CD4-positive, alpha-beta memory T cell (primary cell): ENCODE measurements around the gene ANKRD6. TPM values are rescaled to one million over a fixed set of nuclear protein-coding genes. Genes with fewer than 3 reads are reported as not detected.

ENCODE experiments used
- CTCF ChIA-PET: fragments of 350-600 bp; sonication (Branson Sonifier 250); formaldehyde crosslinking; loops from one replicate; lab custom pipeline; 2021; ENCODE audit warnings: inconsistent platforms; ENCODE audit not compliant: partially characterized antibody; lab: Charles Lee
- POLR2A ChIA-PET: fragments of 350-600 bp; sonication (Branson Sonifier 250); formaldehyde crosslinking; loops from one replicate; lab custom pipeline; 2021; ENCODE audit not compliant: partially characterized antibody; lab: Charles Lee
- DNase-seq, 5 donors: peaks; one replicate each; pipeline versions ENCODE4 v3.0.0 to v3.0.0-alpha.2; 2020 to 2022; ENCODE audit warnings: mixed read lengths in 1 of 5
- H3K27ac ChIP-seq: one replicate; pipeline ENCODE4 v1.7.0; 2013; ENCODE audit warnings: low read depth, low read length
- H3K27me3 ChIP-seq: 2 replicates; pipeline ENCODE4 v1.7.0; 2013; ENCODE audit warnings: mild to moderate bottlenecking, low read length, moderate library complexity; ENCODE audit not compliant: insufficient read depth
- H3K36me3 ChIP-seq: 2 replicates; pipeline ENCODE4 v1.7.0; 2013; ENCODE audit warnings: mild to moderate bottlenecking, low read length, moderate library complexity; ENCODE audit not compliant: insufficient read depth
- H3K4me1 ChIP-seq: 2 replicates; pipeline ENCODE4 v1.7.0; 2013; ENCODE audit warnings: mild to moderate bottlenecking, low read length, moderate library complexity; ENCODE audit not compliant: insufficient read depth
- H3K4me3 ChIP-seq, 2 donors: one replicate each; pipeline ENCODE4 v1.7.0; 2013; ENCODE audit warnings: low read length in 2 of 2, mild to moderate bottlenecking in 1 of 2
- H3K9me3 ChIP-seq, 2 donors: one replicate each; pipeline ENCODE4 v1.7.0; 2013; ENCODE audit warnings: low read length in 2 of 2, control low read depth in 1 of 2; ENCODE audit not compliant: control insufficient read depth in 1 of 2
- H3K27ac Mint-ChIP-seq, 7 donors: one replicate each; pipeline ENCODE4 v1.8.0; 2020 to 2021; ENCODE audit warnings: mixed read lengths in 7 of 7, mild to moderate bottlenecking in 6 of 7, inconsistent platforms in 3 of 7, moderate library complexity in 3 of 7
- H3K27me3 Mint-ChIP-seq, 2 donors: one replicate each; pipeline ENCODE4 v1.8.0; 2020 to 2021; ENCODE audit warnings: mixed read lengths in 2 of 2
- H3K36me3 Mint-ChIP-seq, 2 donors: one replicate each; pipeline ENCODE4 v1.8.0; 2020 to 2021; ENCODE audit warnings: mixed read lengths in 2 of 2, inconsistent platforms in 1 of 2, mild to moderate bottlenecking in 1 of 2
- H3K4me1 Mint-ChIP-seq, 4 donors: one replicate each; pipeline ENCODE4 v1.8.0; 2020 to 2021; ENCODE audit warnings: mixed read lengths in 4 of 4, mild to moderate bottlenecking in 1 of 4
- H3K4me3 Mint-ChIP-seq, 8 donors: one replicate each; pipeline ENCODE4 v1.8.0; 2020 to 2021; ENCODE audit warnings: mixed read lengths in 8 of 8, mild to moderate bottlenecking in 7 of 8, moderate library complexity in 6 of 8, inconsistent platforms in 3 of 8
- H3K9me3 Mint-ChIP-seq, 8 donors: one replicate each; pipeline ENCODE4 v1.8.0; 2020 to 2021; ENCODE audit warnings: mixed read lengths in 8 of 8, mild to moderate bottlenecking in 5 of 8, inconsistent platforms in 3 of 8, moderate library complexity in 1 of 8
- intact Hi-C: fragments of 100-400 bp; cut with micrococcal nuclease; formaldehyde crosslinking; loops from one replicate; pipeline ENCODE4 v1.15.1; 2023
- polyA plus RNA-seq, 2 donors: library from polyadenylated mRNA; unstranded; fragments of 300-500 nt; fragmentation: Illumina TruSeq; gene quantifications; one replicate each; pipeline ENCODE4 v1.2.3, GENCODE V29; 2021
- total RNA-seq, 2 experiments: library from RNA; stranded (reverse); gene quantifications; one replicate each; pipeline ENCODE4 v1.2.3, GENCODE V29; 2021

ANKRD6 gene
- total and polyA plus RNA-seq, 4 experiments from 2014 or later = 2.8 to 5.8 (median 4.3) TPM

- Histone ChIP-seq H3K27me3 (no peaks in the 10 kb centered on the region), H3K4me1 (no peaks in the 10 kb centered on the region), H3K4me3 (no peak overlapping the region), H3K9me3 (no peaks in the 10 kb centered on the region), H3K36me3 (no peaks in the 10 kb centered on the region), H3K27ac (no peak overlapping the region)
- ChIA-PET POLR2A (no interaction called here), CTCF (no interaction called here)
- Mint-ChIP-seq H3K9me3 (peaks cover 0 to 1% (median 0%) of the 10 kb centered on the region in 8 donors), H3K27me3 (peaks cover 0 to 2% of the 10 kb centered on the region in 2 donors), H3K4me1 (peaks cover 6 to 13% (median 8%) of the 10 kb centered on the region in 4 donors), H3K4me3 (no peak overlapping the region), H3K27ac (no peak overlapping the region), H3K36me3 (peaks cover 0 to 8% of the 10 kb centered on the region in 2 donors)
- intact Hi-C loops = no loop called here
- no peak for DNase-seq
Measured at GRCh38 chr6:89530982-89531381, 98.0 kb downstream of the ANKRD6 start.

DNA sequence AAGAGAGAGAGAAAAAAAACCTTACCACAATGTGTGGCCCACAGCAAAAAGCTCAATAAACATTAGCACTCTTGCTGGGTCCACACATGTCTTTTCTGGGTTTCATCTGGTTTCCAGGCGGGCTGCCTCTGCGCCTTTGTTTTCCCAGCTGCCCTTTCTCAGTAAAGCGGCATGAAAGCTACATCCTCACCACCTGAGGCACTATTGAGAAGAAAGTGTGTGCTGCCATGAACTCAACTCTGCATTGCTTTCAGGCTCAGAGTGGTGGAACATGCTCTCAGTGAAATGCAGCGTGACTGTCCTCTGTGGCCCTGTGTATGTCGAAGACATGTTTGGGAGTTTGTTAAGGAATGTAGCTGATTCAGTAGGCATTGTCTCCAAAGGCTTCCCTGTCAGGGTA lies 103.3 kb downstream of the ANKRD6 start:
- Mint-ChIP-seq H3K4me1 (no peaks in the 10 kb centered on the region), H3K36me3 (peaks cover 0 to 5% of the 10 kb centered on the region in 2 donors), H3K27ac (no peak overlapping the region), H3K9me3 (peaks cover 0 to 1% (median 0%) of the 10 kb centered on the region in 8 donors), H3K27me3 (peaks cover 0 to 2% of the 10 kb centered on the region in 2 donors), H3K4me3 (no peak overlapping the region)
- intact Hi-C loops = no loop called here
- Histone ChIP-seq H3K9me3 (no peaks in the 10 kb centered on the region), H3K4me1 (no peaks in the 10 kb centered on the region), H3K27me3 (no peaks in the 10 kb centered on the region), H3K4me3 (no peak overlapping the region), H3K36me3 (no peaks in the 10 kb centered on the region), H3K27ac (no peak overlapping the region)
- ChIA-PET CTCF (no interaction called here), POLR2A (no interaction called here)
- DNase-seq = no peak

- Histone ChIP-seq H3K27me3 (no peaks in the 10 kb centered on the region), H3K36me3 (no peaks in the 10 kb centered on the region), H3K4me1 (no peaks in the 10 kb centered on the region), H3K4me3 (no peak overlapping the region), H3K27ac (no peak overlapping the region), H3K9me3 (no peaks in the 10 kb centered on the region)
- Mint-ChIP-seq H3K9me3 (no peaks in the 10 kb centered on the region), H3K36me3 (no peaks in the 10 kb centered on the region), H3K27ac (no peak overlapping the region), H3K4me1 (no peaks in the 10 kb centered on the region), H3K4me3 (no peak overlapping the region), H3K27me3 (peaks cover 0 to 4% of the 10 kb centered on the region in 2 donors)
- CTCF ChIA-PET = no interaction called here
- DNase-seq = no peak
- POLR2A ChIA-PET = no interaction called here
- intact Hi-C loops = no loop called here
Measured at GRCh38 chr6:89539779-89540178, 106.8 kb downstream of the ANKRD6 start.

DNA sequence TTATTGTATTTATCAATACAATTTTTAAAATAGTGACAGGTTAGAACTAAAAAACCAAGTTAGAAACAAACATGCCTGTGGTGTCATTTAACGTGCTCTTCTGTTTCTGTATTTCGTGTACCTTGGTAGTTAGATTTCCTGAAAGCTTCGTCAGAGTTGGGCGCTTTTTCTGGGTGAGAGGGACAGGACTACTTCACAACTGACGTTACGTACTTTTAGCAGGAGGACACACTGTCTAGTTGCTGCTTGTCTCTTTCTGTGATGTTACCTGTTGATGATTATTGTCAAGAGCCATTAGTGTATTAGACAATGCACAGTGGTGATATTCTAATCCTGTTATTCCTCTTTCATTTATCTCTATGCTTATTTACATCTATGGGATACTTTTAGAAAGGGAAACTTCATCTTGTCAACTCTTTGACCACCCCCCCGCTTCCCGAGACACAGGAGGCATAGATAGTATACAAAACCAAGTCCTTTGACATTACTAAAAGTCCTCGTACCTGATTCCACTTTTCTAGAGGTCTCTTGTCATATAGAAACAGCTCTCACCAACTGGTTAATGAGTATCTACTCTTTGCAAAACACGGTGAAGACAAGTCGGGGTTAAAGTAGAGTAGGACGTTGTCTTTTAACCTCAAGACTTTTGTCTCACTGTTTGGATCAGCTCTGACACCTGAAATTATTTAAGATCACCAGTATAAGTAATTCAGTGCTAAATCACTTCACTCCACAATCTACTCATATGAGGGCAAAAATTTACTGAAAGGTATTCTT lies 109.3 kb downstream of the ANKRD6 start:
- DNase-seq = no peak
- Mint-ChIP-seq H3K27me3 (peaks cover 0 to 4% of the 10 kb centered on the region in 2 donors), H3K4me3 (no peak overlapping the region), H3K36me3 (no peaks in the 10 kb centered on the region), H3K9me3 (no peaks in the 10 kb centered on the region), H3K4me1 (no peaks in the 10 kb centered on the region), H3K27ac (no peak overlapping the region)
- no peaks in the 10 kb centered on the region for H3K36me3 ChIP-seq
- CTCF ChIA-PET = no interaction called here
- no peaks in the 10 kb centered on the region for H3K9me3 ChIP-seq
- H3K27me3 ChIP-seq = no peaks in the 10 kb centered on the region
- H3K4me3 ChIP-seq = no peak overlapping the region
- H3K27ac ChIP-seq = no peak overlapping the region
- intact Hi-C loops = no loop called here
- no peaks in the 10 kb centered on the region for H3K4me1 ChIP-seq
- POLR2A ChIA-PET = no interaction called here

DNA sequence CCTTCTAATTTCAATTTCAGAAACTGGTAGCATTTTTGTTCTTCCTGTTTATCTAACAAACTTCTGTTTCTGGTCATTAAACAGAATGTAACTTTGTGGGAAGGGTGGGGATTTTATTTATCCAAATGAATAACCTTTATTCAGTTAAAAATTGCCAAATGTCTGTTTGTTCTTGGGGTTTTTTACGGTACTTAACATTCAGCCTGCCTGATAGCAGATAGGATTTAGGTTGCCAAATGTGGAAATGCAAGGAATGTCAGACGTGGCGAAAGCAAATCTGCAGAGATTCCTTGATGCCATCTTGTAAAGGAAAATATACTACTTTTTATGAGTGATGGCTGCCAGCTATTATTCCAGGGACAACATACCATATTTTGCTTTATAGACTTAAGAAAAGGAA lies 109.9 kb downstream of the ANKRD6 start:
- H3K27me3 Mint-ChIP-seq = peaks cover 0 to 4% of the 10 kb centered on the region in 2 donors
- ChIA-PET CTCF (no interaction called here), POLR2A (no interaction called here)

GRCh38 chr6:89547281-89547680 lies 114.3 kb downstream of the ANKRD6 start:
- no peaks in the 10 kb centered on the region for H3K27me3 ChIP-seq
- no peak for DNase-seq
- ChIA-PET CTCF (no interaction called here), POLR2A (no interaction called here)
- Mint-ChIP-seq H3K27ac (no peak overlapping the region), H3K27me3 (peaks cover 1 to 6% of the 10 kb centered on the region in 2 donors), H3K4me3 (no peak overlapping the region), H3K4me1 (no peaks in the 10 kb centered on the region), H3K9me3 (no peaks in the 10 kb centered on the region), H3K36me3 (no peaks in the 10 kb centered on the region)
- H3K4me3 ChIP-seq = no peak overlapping the region
- no peaks in the 10 kb centered on the region for H3K9me3 ChIP-seq
- intact Hi-C loops = no loop called here
- H3K27ac ChIP-seq = no peak overlapping the region
- no peaks in the 10 kb centered on the region for H3K36me3 ChIP-seq
- no peaks in the 10 kb centered on the region for H3K4me1 ChIP-seq

More for the DNA sequence above, 109.9 kb downstream of the ANKRD6 start:
- Histone ChIP-seq H3K27me3 (no peaks in the 10 kb centered on the region), H3K27ac (no peak overlapping the region), H3K4me1 (no peaks in the 10 kb centered on the region), H3K4me3 (no peak overlapping the region), H3K36me3 (no peaks in the 10 kb centered on the region), H3K9me3 (no peaks in the 10 kb centered on the region)
- H3K27ac Mint-ChIP-seq = no peak overlapping the region
- H3K4me1 Mint-ChIP-seq = no peaks in the 10 kb centered on the region
- H3K36me3 Mint-ChIP-seq = no peaks in the 10 kb centered on the region
- H3K4me3 Mint-ChIP-seq = no peak overlapping the region
- intact Hi-C loops = no loop called here
- DNase-seq = no peak
- no peaks in the 10 kb centered on the region for H3K9me3 Mint-ChIP-seq

DNA sequence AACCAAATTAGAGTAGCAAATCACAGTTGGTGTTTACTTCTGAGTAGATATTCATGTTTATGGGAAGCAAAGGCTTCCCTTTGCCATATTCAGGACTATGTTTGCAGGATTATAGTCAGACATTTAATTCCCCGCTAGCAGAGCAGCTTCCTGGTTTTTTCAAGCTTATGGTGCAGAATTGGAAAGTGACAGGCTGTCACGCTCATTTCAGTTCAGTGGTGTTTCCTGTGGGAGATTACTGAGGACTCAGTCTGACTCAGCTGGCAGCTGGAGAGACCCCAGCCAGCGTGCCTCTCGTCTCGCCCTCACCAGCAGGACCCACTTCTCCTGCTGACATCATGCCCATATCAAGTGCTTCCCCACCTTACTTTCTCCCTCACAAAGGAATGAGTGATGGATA lies 120.5 kb downstream of the ANKRD6 start:
- peaks cover 1 to 6% of the 10 kb centered on the region in 2 donors for H3K27me3 Mint-ChIP-seq
- POLR2A ChIA-PET = no interaction called here
- Histone ChIP-seq H3K27ac (no peak overlapping the region), H3K9me3 (no peaks in the 10 kb centered on the region), H3K4me1 (no peaks in the 10 kb centered on the region), H3K36me3 (no peaks in the 10 kb centered on the region), H3K27me3 (no peaks in the 10 kb centered on the region), H3K4me3 (no peak overlapping the region)
- intact Hi-C loops = no loop called here
- peaks cover 0 to 8% (median 4%) of the 10 kb centered on the region in 8 donors for H3K9me3 Mint-ChIP-seq
- CTCF ChIA-PET = no interaction called here
- H3K36me3 Mint-ChIP-seq = peaks cover 0 to 6% of the 10 kb centered on the region in 2 donors
- H3K4me1 Mint-ChIP-seq = no peaks in the 10 kb centered on the region
- DNase-seq = no peak
- no peak overlapping the region for H3K4me3 Mint-ChIP-seq
- no peak overlapping the region for H3K27ac Mint-ChIP-seq
